Gastroesophageal sphincter (tissue), 4 donors: ENCODE data around the gene ZNF142. TPM values are rescaled to one million over a fixed set of nuclear protein-coding genes. Genes with fewer than 3 reads are reported as not detected.

ENCODE experiments used
- ATAC-seq: fragments of 150-250 bp; one replicate; pipeline ENCODE4 v1.9.1; 2016; ENCODE audit warnings: mild to moderate bottlenecking, moderate library complexity
- H3K27ac ChIP-seq, 4 donors: fragments of 200-600 bp; sonication (generic) in 3 of 4; 1 replicate in 3 of 4; 2 replicates in 1 of 4; pipeline ENCODE4 v1.5.1; 2016 to 2019
- H3K27me3 ChIP-seq: fragments of 200-600 bp; sonication (generic); one replicate; pipeline ENCODE4 v1.5.1; 2019
- H3K36me3 ChIP-seq, 2 donors: fragments of 200-600 bp; sonication (generic); one replicate each; pipeline ENCODE4 v1.5.1; 2019; ENCODE audit warnings: control low read depth in 1 of 2
- H3K4me1 ChIP-seq, 3 donors: fragments of 200-600 bp; sonication (generic); 1 replicate in 2 of 3; 2 replicates in 1 of 3; pipeline ENCODE4 v1.5.1; 2016 to 2019; ENCODE audit warnings: control low read depth in 2 of 3
- H3K4me3 ChIP-seq, 2 donors: fragments of 200-600 bp; sonication (generic); one replicate each; pipeline ENCODE4 v1.5.1; 2019; ENCODE audit warnings: mild to moderate bottlenecking in 1 of 2, moderate library complexity in 1 of 2
- H3K9me3 ChIP-seq, 3 donors: fragments of 200-600 bp; sonication (generic); one replicate each; pipeline ENCODE4 v1.5.1; 2017 to 2019; ENCODE audit warnings: control low read depth in 2 of 3
- CTCF ChIP-seq, 4 experiments: fragments of 200-600 bp in 2 of 4; fragments of 450-650 bp in 2 of 4; sonication (generic) in 1 of 4; IDR thresholded peaks; one replicate each; pipeline ENCODE4 v1.5.1; 2017 to 2019; ENCODE audit warnings: antibody characterized with exemption in 4 of 4, mild to moderate bottlenecking in 2 of 4, moderate library complexity in 2 of 4
- EP300 ChIP-seq: sonication (generic); formaldehyde crosslinking; IDR thresholded peaks from one replicate; pipeline ENCODE4 v1.6.1; 2017; ENCODE audit warnings: antibody characterized with exemption, mild to moderate bottlenecking
- POLR2A ChIP-seq, 2 donors: fragments of 450-650 bp; IDR thresholded peaks; one replicate each; pipeline ENCODE4 v1.6.1; 2017; ENCODE audit warnings: antibody characterized with exemption in 2 of 2, mild to moderate bottlenecking in 2 of 2, moderate library complexity in 1 of 2
- POLR2AphosphoS5 ChIP-seq: sonication (generic); formaldehyde crosslinking; IDR thresholded peaks from one replicate; pipeline ENCODE4 v1.6.1; 2017; ENCODE audit warnings: antibody characterized with exemption
- WGBS, 2 donors: methylation state at CpG; one replicate each; pipeline ENCODE4 v1.1.5; 2018; ENCODE audit warnings: low coverage in 1 of 2; 5-methylcytosine and 5-hydroxymethylcytosine counted together
- total RNA-seq, 4 donors: library from RNA; depleted of rRNA; stranded (reverse); fragments of >200 nt; gene quantifications; one replicate each; pipeline ENCODE4 v1.1.0, GENCODE V29; 2016

ZNF142 gene
- total RNA-seq, 4 donors from 2014 or later, result 10.8 to 33.3 (median 24.6) TPM

DNA sequence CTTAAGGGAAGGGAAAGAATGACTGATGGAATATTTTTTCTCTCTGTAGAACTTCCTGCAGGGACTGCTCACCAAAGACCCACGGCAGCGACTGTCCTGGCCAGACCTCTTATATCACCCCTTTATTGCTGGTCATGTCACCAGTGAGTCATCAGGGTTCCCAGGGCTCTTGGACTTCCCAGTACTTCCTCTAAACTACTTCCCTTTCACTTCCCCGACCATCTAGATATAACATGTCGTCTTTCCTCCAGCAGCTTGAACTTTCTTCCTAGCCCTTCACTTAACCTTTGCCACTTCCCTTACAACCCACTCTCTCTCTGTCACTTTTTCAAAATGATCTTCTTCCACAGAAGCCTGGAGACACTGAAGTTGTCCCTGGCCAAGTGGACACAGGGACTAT lies 19.7 kb upstream of the ZNF142 start:
- Histone ChIP-seq H3K4me3 (no peak overlapping the region), H3K4me1 (no peaks in the 10 kb centered on the region), H3K27me3 (no peaks in the 10 kb centered on the region), H3K36me3 (peaks cover 0 to 83% of the 10 kb centered on the region in 2 donors), H3K27ac (no peak overlapping the region), H3K9me3 (no peaks in the 10 kb centered on the region)
- no peak for ATAC-seq
- TF ChIP-seq POLR2AphosphoS5 (no peak), EP300 (no peak), CTCF (IDR thresholded peaks at IDR 0.05) (no peak), POLR2A (IDR thresholded peaks at IDR 0.05) (no peak)
- WGBS, 2 donors, result 60 to 68% methylated on average over 4 of the region's 4 CpGs

GRCh38 chr2:218671654-218672566 lies 12.5 kb upstream of the ZNF142 start, which contains the start of the genes RNF25 and STK36:
TSS of gene RNF25 (minus strand) at chr2:218672002. CDS start at chr2:218671970, 32 bp downstream.
TSS of gene STK36 (plus strand) at chr2:218672086. CDS start at chr2:218672830, 744 bp downstream.
- no peaks in the 10 kb centered on the region for H3K27me3 ChIP-seq
- H3K36me3 ChIP-seq, result peaks cover 0 to 44% of the 10 kb centered on the region in 2 donors
- 0 to 1% methylated on average over 23 to 36 of the region's 49 CpGs for WGBS, 2 donors
- no peaks in the 10 kb centered on the region for H3K9me3 ChIP-seq
- peak; percentile 96 for ATAC-seq
- peak; percentile 95 for TF ChIP-seq POLR2AphosphoS5
- no peak for TF ChIP-seq EP300
- peak in 1 of 4 experiments; percentile 20 for TF ChIP-seq CTCF (IDR thresholded peaks at IDR 0.05)
- TF ChIP-seq POLR2A (IDR thresholded peaks at IDR 0.05), result peak; percentile 77 to 82
- peaks cover 0 to 27% (median 4%) of the 10 kb centered on the region in 3 donors for H3K4me1 ChIP-seq
- H3K27ac ChIP-seq, result peak within 1 kb of the TSS; percentile 48 to 89 (median 80)
- H3K4me3 ChIP-seq, result peak within 1 kb of the TSS; percentile 82 to 89

- Histone ChIP-seq H3K4me3 (peak overlapping the region; percentile 82 to 89), H3K27ac (peak overlapping the region; percentile 48 to 89 (median 80)), H3K36me3 (peaks cover 0 to 44% of the 10 kb centered on the region in 2 donors), H3K27me3 (no peaks in the 10 kb centered on the region), H3K4me1 (peaks cover 0 to 27% (median 4%) of the 10 kb centered on the region in 3 donors), H3K9me3 (no peaks in the 10 kb centered on the region)
- TF ChIP-seq POLR2AphosphoS5 (no peak), CTCF (IDR thresholded peaks at IDR 0.05) (no peak), POLR2A (IDR thresholded peaks at IDR 0.05) (no peak), EP300 (no peak)
- no peak for ATAC-seq
- 41 to 63% methylated on average over 8 to 12 of the region's 12 CpGs for WGBS, 2 donors
These were observed 11.8 kb upstream of the ZNF142 start for GRCh38 chr2:218671097-218671653.

DNA sequence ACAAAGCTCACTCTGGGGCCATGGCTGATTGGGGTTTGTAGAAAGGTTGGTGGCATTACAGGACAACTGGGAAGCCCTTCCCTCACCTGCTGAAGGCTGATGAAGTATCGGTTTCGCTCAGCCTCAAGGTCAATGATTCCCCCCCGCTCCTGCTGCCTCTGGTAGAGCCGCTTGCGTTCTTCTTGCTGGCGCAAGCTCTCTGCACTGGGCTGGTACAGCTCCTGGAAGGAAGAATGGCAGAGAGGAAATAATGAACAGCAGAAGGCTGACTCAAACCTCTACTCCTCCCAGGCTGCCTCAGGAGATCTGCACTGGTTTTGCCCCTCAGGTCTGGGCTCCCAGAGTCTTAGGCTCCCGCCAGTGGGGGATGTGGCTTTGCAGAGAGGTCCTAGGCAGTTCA lies 5.2 kb upstream of the ZNF142 start:
- no peak overlapping the region for H3K27ac ChIP-seq
- no peak overlapping the region for H3K4me3 ChIP-seq
- no peaks in the 10 kb centered on the region for H3K27me3 ChIP-seq
- TF ChIP-seq POLR2A (IDR thresholded peaks at IDR 0.05) (no peak), POLR2AphosphoS5 (no peak), CTCF (IDR thresholded peaks at IDR 0.05) (no peak), EP300 (no peak)
- H3K36me3 ChIP-seq, result peaks cover 0 to 82% of the 10 kb centered on the region in 2 donors
- peaks cover 0 to 18% (median 7%) of the 10 kb centered on the region in 3 donors for H3K4me1 ChIP-seq
- no peaks in the 10 kb centered on the region for H3K9me3 ChIP-seq
- ATAC-seq, result no peak
- WGBS, 2 donors, result 93 to 100% methylated on average over 3 to 7 of the region's 7 CpGs
